NCI-H446 treated with DMSO at 0.1 percent for 48 hours (cell line): Measurements from ENCODE around the gene EVI5L.
"Not testable (repeated sequence)": the region's sequence is repeated elsewhere in the genome, so short reads cannot be mapped to it uniquely, and the experiment has no call there.

ENCODE experiments used
- DNase-seq: peaks from one replicate; lab custom pipeline; 2025; lab: John Stamatoyannopoulos, UW

EVI5L gene

GRCh38 chr19:7846155-7846646 is 16.2 kb downstream of the EVI5L start:
- no peak for DNase-seq

- no peak for DNase-seq
Observed at GRCh38 chr19:7847664-7848063, 17.6 kb downstream of the EVI5L start.

- no peak for DNase-seq
Observed at GRCh38 chr19:7848779-7849457, 18.9 kb downstream of the EVI5L start.

DNA sequence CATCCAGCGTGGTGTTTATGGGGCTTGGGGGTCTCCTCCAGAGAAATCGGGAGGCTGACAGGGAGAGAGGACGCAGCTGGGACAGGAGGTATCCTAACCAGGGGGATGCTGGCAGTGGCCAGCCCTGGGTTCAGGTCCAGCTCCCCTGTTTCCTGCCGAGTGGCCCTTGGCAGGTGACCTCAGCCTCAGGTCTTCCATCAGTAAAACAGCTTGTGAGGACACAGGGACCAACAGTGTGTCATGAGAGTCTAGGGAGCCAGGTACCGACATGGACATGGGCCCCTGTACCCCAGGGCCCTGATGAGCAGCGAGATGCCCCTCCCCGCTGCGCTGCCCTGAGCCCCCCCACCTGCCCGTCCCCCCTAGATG is 19.6 kb downstream of the EVI5L start:
- DNase-seq: no peak

DNA sequence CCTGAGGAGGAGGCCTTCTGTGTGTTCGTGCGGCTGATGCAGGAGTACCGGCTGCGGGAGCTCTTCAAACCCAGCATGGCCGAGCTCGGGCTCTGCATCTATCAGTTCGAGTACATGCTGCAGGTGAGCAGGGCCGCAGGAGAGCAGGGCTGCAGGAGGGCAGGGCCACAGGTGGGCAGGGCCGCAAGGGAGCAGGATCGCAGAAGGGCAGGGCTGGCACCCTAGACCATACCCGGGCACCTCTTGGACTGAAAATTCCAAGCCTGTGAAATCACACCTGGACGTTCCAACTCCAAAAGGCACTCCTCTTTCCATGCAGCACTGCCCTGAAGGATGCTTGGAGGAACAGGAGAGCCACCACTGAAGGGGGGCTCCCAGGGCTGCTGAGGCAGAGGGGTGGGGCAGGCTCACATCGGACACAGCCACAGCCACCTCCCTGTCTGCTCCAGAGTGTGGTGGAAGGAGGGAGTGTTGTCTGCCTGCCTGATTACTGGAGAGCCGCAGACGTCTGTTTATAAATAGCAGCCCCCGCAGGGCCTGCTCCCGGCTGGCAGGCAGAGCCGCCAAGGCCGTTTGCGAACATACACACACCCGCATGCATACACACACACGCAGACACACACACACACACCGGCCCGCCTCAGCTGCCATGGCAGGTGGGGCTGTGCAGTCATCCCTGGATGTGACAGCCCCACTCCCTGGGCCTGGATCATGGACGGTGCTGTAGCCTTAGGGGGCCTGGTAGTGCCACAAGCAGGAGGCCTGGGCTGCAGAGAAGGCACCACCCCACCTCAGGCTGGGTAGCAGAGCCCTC is 20.2 kb downstream of the EVI5L start:
- no peak for DNase-seq

- DNase-seq: no peak
Observed at GRCh38 chr19:7850945-7851622, 21.1 kb downstream of the EVI5L start.

DNA sequence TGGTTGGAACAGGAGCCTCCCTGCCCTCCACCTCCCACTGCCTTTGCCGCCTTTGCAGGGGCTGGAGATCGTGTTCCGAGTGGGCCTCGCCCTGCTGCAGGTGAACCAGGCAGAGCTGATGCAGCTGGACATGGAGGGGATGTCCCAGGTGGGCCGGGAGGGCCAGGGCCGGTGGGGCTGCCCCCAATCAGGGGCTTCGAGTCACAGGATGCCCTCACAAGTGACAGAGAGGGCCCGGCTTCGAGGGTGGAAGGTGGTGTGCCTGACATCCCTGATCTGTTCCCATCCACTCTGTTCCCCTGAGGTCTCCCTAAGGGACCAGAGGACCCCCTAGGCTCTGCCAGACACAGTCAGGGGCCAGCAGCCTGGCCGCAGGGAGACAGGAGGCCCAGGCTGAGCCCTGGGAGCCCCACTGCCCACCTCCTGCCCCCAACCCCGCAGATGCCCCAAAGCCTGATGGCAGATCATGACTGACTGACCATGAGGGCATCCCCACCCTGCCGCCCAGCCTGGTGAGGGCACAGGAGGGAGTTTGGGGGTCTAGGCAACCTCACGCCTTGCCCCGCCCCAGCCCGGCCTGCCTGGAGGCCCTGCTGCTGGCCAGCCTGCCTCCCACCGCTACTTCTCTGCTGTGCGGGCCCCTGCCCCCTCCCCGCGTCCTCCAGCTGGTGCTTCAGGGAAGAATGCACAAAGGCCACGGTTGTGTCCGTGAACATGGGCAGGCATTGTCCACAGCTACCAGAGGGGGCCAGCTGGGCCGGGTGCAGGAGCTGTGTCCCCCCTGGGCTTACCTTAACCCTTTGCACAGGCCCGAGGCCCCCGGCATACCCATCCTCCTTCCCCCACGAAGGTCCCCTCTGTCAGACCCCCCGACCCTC is 21.8 kb downstream of the EVI5L start:
- no peak for DNase-seq

GRCh38 chr19:7852851-7853769 is 23.1 kb downstream of the EVI5L start:
- DNase-seq: no peak

- DNase-seq: no peak
Observed at GRCh38 chr19:7853770-7854128, 23.7 kb downstream of the EVI5L start.

DNA sequence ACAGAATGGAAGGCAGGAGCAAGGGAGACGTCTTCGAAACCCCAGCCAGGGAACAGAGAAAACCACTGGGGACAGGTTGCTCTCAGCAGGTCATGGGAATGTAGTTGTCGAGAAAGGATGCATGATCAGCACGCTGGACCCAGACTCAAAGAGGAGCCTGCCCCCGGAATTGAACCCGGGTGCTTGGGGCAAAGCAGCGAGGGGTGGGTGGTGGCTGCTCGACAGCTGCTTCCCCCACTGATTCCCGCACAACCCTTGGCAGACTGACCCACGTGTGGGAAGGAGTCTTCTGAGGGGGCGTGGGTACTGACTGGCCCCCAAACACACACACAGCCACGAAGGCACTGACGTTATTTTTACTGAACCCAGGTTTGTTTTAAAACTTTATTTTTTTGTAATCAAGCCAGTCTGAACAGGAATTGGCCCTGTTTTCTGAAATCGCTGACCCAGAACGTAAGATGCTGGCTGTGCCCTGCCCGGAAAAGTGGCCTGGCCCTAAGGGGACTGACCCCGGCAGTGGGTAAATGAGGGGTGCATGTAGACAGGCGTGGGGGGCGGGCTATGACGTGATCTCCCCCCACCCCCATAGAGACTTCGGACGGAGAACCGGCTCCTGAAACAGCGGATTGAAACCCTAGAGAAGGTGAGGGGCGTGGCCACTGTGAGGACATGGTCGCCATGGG is 25.5 kb downstream of the EVI5L start:
- DNase-seq: no peak

DNA sequence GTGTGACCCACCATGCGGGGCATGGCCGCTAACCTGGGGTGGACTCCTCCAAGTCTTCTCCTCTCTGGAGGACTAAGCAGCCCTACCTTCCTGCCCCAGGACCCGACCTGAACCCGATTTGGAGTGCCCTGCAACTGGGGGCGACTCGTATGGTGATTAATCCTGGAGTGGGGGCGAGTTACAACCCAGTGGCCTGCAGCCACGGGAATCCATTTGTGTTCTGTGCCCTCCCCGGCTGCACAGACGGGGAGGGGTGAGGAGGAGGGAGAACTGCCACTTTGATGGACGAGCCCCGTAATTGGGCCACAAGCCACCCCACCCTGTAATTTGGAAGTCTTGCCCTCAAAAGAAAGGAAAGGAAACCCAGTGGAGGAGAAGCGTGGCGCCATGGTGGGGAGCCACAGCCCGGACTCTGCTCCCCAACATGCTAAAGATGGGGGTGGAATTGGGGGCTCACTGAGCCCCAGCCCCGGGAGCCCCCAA is 26.1 kb downstream of the EVI5L start:
- no peak for DNase-seq

DNA sequence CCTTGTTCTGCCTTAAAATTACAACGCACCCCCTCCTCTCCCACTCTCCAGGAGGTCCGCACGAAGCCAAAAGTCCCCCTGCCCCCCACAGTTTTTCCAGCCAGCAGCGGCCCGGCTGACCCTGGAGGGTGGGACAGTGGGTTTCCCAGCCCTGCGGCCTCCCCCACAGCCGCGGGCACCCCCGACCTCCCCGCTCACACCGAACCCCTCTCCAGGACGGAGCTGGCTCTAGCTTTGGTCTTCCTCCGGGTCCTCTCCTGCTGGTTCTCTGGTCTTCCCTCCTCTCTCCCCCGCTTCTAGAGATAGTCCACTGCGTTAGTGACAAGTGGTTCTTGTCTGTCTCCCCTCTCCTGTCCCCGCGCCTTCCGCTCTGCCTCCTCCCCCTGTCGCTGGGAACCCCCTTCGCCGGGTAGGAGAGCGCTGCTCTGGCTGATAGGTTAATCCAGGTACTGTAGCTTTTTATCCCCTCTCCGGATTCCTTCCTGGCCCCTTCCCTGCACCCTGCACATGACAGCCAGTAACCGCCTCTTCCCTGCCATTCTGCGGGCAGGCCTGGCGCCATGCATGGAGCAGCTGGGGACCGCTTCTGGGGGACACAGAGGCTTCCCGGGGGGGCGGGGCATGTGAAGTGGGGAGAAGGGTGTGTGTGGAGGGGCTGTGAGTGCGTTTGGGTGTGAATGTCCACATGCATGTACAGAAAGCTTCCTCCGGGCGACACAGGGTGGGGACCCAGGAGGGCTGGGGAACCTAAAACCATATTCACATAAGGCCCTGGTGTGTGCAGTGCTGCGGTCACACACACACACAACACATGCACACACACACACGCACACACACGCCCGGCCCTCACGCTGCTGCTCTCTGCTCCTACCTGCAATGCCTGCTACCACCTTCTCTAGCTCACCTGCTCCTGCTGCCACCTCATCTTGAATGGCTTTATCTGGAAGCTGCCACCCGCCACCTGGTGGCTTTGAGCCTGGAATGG is 27.0 kb downstream of the EVI5L start:
- no peak for DNase-seq

GRCh38 chr19:7857727-7858108 is 27.7 kb downstream of the EVI5L start:
- no peak for DNase-seq

DNA sequence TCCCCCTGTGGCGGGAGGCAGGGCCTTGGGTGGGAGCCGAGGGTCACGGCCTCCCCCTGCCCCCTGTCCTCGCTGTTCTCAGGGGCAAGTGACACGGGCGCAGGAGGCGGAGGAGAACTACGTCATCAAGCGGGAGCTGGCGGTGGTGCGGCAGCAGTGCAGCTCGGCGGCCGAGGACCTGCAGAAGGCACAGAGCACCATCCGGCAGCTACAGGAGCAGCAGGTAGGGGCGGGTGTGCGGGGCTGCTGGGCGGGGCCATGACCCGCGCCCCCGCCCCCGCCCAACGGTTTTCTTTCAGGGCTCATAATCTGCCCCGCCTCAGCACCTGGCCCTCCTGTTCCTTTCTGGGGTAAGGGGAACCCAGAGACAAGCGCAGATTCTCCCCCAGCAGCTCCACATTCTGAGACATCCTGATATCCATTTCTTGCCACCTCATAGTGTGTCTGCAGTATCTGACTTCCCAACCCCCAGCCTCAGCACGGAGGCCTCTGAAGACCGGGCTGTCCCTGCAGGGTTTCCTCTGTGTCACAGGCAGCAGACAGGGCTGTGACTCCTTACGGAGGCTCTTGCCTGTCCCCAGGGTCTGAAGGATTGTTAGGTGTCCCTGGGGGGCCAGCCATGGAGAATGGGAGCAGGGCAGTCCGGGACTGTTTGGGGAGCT is 28.2 kb downstream of the EVI5L start:
- DNase-seq: no peak

GRCh38 chr19:7859087-7859486 is 29.1 kb downstream of the EVI5L start:
- DNase-seq: not testable (repeated sequence)

GRCh38 chr19:7859831-7860713 is 30.1 kb downstream of the EVI5L start:
- DNase-seq: no peak
